C4-2B (cell line): ENCODE measurements around the gene TMUB2.

Experiments used
- ZFX ChIP-seq: fragments of 450-650 bp; IDR thresholded peaks from 2 replicates; pipeline ENCODE4 v1.6.1; 2017
- TF ChIP-seq, protein P1 (sequence below): fragments of 450-650 bp; conservative IDR thresholded peaks from 2 replicates; pipeline ENCODE4 v1.5.1; 2017; ENCODE audit warnings: mild to moderate bottlenecking

DNA sequence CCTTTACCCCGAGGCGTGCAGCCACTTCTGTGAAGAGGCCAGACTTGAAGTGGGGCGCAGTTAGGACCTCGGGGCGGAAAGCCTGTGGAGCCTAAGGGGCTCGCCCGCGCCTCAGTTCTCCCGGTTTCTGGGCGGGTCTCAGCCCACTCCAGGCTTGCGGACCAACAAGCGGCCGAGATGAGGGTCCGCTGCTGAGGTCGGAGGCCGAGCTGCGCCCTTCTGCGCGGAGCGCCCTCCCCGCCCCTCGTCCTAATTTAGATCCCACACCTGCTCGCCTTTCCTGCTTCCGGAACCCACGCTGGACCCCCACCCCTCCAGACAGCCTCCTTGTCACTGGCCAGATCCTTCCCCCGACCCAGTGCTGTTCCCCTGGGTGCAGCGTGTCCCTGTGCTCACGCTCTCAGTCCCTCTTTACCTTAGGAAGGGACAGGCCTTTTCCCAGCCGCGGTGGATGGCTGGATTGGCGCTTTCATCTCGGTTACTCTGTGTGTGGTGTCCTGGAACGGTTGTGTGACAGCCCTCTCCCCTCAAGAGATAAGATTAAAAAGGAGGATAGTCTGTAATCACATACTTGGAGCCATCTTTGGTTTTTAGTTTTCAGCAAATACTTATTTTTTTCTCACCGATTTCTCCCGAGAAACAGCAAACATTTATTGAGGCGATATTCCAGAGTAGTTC lies 13.8 kb downstream of the TMUB2 start:
- TF ChIP-seq, protein P1, sequence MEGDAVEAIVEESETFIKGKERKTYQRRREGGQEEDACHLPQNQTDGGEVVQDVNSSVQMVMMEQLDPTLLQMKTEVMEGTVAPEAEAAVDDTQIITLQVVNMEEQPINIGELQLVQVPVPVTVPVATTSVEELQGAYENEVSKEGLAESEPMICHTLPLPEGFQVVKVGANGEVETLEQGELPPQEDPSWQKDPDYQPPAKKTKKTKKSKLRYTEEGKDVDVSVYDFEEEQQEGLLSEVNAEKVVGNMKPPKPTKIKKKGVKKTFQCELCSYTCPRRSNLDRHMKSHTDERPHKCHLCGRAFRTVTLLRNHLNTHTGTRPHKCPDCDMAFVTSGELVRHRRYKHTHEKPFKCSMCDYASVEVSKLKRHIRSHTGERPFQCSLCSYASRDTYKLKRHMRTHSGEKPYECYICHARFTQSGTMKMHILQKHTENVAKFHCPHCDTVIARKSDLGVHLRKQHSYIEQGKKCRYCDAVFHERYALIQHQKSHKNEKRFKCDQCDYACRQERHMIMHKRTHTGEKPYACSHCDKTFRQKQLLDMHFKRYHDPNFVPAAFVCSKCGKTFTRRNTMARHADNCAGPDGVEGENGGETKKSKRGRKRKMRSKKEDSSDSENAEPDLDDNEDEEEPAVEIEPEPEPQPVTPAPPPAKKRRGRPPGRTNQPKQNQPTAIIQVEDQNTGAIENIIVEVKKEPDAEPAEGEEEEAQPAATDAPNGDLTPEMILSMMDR, result no peak
- no peak for TF ChIP-seq ZFX
